Spleen (tissue), 7 donors: Measurements from ENCODE around the gene GRIK1.

ENCODE experiments used
- CTCF ChIP-seq, 11 experiments: fragments of 200-600 bp in 7 of 11; fragments of 450-650 bp in 4 of 11; sonication (generic) in 4 of 11; IDR thresholded peaks in 8 of 11; conservative IDR thresholded peaks in 3 of 11; 1 replicate in 7 of 11; 2 replicates in 4 of 11; pipeline versions ENCODE4 v1.4.0 to v1.8.0; 2016 to 2021; ENCODE audit warnings: antibody characterized with exemption in 11 of 11, inconsistent platforms in 4 of 11, mild to moderate bottlenecking in 1 of 11
- POLR2A ChIP-seq, 3 donors: fragments of 450-650 bp; IDR thresholded peaks; one replicate each; pipeline ENCODE4 v1.5.1; 2017; ENCODE audit warnings: antibody characterized with exemption in 3 of 3, mild to moderate bottlenecking in 1 of 3
- POLR2AphosphoS5 ChIP-seq, 3 donors: sonication (generic); formaldehyde crosslinking; IDR thresholded peaks; one replicate each; pipeline ENCODE4 v1.5.1; 2017; ENCODE audit warnings: antibody characterized with exemption in 3 of 3
- donor health status: DM: no; HTN: no; CAD: no; lungs with moderate emphysema.
- donor health status: DM: no; HTN: no; CAD: no.
- donor health status: DM: no; HTN: no; CAD: no.

DNA sequence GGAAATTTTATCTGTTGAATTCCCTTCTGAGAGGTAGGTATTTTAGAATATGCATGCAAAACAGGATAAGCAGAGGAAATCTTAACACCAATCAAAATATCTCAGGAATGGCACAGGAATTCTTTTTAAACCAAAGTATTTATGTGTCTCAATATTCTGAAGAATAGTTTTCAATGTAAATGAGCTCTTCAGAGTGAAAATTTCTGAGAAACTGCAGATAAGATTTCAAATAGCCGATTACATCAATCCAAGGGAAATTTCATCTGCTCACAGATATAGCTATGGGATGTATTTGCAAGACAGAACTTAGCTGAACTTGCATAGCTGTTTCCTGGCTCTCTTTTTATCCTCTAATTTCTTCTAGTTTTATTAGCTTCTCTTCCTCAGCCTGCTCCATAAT is 209.5 kb downstream of the GRIK1 start:
- TF ChIP-seq CTCF (IDR thresholded peaks at IDR 0.05 in 8 of 11, conservative IDR thresholded peaks at IDR 0.05 in 3 of 11) (no peak), POLR2A (IDR thresholded peaks at IDR 0.05) (no peak), POLR2AphosphoS5 (IDR thresholded peaks at IDR 0.05) (no peak)
